ENCODE data around the gene FMO4. TPM values are rescaled to one million over a fixed set of nuclear protein-coding genes. Genes with fewer than 3 reads are reported as not detected.

FMO4 gene
- total RNA-seq, 1 donor from 2014 or later = 5.4 TPM

Other genes starting within 250 kb of the FMO4 start
- gene FMO3, start 223.3 kb upstream of the FMO4 start, total RNA-seq = 1.3 TPM
- 49.7 TPM for gene FMO2, start 128.9 kb upstream of the FMO4 start, total RNA-seq
- gene FMO1, start 65.7 kb upstream of the FMO4 start, total RNA-seq = 0.49 TPM
- 45.8 TPM for gene PRRC2C, start 171.3 kb downstream of the FMO4 start, total RNA-seq

All from left ventricle myocardium inferior (tissue), 1 donor.